ENCODE measurements around the gene ATP11B. TPM values are rescaled to one million over a fixed set of nuclear protein-coding genes. Genes with fewer than 3 reads are reported as not detected.

Gene ATP11B
- polyA plus RNA-seq, 2 of the 4 experiments (the other 2 are of a cell fraction): 10.1 to 17.2 TPM

- CTCF ChIA-PET: interaction anchor here (0.6 kb wide), 1 partner anchor 21 kb away, joined by 3 read pairs; no protein-coding TSS in a partner anchor
- POLR2A ChIA-PET: no interaction called here
- H3K4me1 ChIP-seq: peaks cover 16% of the 10 kb centered on the region
- 92% methylated on average over 3 of the region's 4 CpGs for WGBS (ENCODE audit: missing lambda C conversion rate)
- H3K4me3 ChIP-seq: no peak overlapping the region
- TF ChIP-seq HOXB13 (CRISPR knock-in tag; IDR thresholded peaks at IDR 0.05; ENCODE audit: low read depth) (no peak), CHD2 (IDR thresholded peaks at IDR 0.05; ENCODE audit: low read length, partially characterized antibody) (no peak), E2F6 (IDR thresholded peaks at IDR 0.05; ENCODE audit: borderline replicate concordance, low read depth) (no peak), NR3C1 (IDR thresholded peaks at IDR 0.05) (no peak), ELK1 (IDR thresholded peaks at IDR 0.05; ENCODE audit: low read depth, low read length) (no peak), ESRRA (IDR thresholded peaks at IDR 0.05; ENCODE audit: borderline replicate concordance, low read length) (no peak), MAFK (IDR thresholded peaks at IDR 0.05; ENCODE audit: partially characterized antibody) (no peak), KDM1A (IDR thresholded peaks at IDR 0.05; ENCODE audit: low read depth) (no peak), BHLHE40 (IDR thresholded peaks at IDR 0.05; ENCODE audit: low read depth, low read length) (no peak), PBX3 (IDR thresholded peaks at IDR 0.05) (no peak), ZNF302 (CRISPR knock-in tag; IDR thresholded peaks at IDR 0.05) (no peak), HES2 (IDR thresholded peaks at IDR 0.05) (no peak), ZC3H11A (IDR thresholded peaks at IDR 0.05) (no peak), MAX (IDR thresholded peaks at IDR 0.05) (no peak), KDM5A (IDR thresholded peaks at IDR 0.05) (no peak)
- DNase-seq (ENCODE audit: low read depth in 1 of 2, low spot score in 1 of 2) (no peak), ATAC-seq (no peak), FAIRE-seq (no peak)
- H3K9me3 ChIP-seq: no peaks in the 10 kb centered on the region
- H3K4me2 ChIP-seq: no peak overlapping the region
- H3K27ac ChIP-seq: no peak overlapping the region
Measured at GRCh38 chr3:182925330-182925943, 132.1 kb downstream of the ATP11B start.

GRCh38 chr3:182925944-182926337 is 132.6 kb downstream of the ATP11B start:
- POLR2A ChIA-PET: no interaction called here
- no peak for TF ChIP-seq FOXS1 (CRISPR knock-in tag; IDR thresholded peaks at IDR 0.05)
- TF ChIP-seq CHD4 (IDR thresholded peaks at IDR 0.05; ENCODE audit: borderline replicate concordance): no peak
- no peak for TF ChIP-seq KDM1A (IDR thresholded peaks at IDR 0.05; ENCODE audit: low read depth)
- no peak for TF ChIP-seq FOSL2 (IDR thresholded peaks at IDR 0.05)
- TF ChIP-seq FOSL2 (CRISPR knock-in tag; IDR thresholded peaks at IDR 0.05): no peak
- no peak for DNase-seq (ENCODE audit: low read depth in 1 of 2, low spot score in 1 of 2)
- no peak for ATAC-seq
- no peaks in the 10 kb centered on the region for H3K9me3 ChIP-seq
- H3K27ac ChIP-seq: no peak overlapping the region
- peaks cover 11% of the 10 kb centered on the region for H3K4me1 ChIP-seq
- WGBS (ENCODE audit: missing lambda C conversion rate): 98% methylated on average over 3 of the region's 3 CpGs
- CTCF ChIA-PET: no interaction called here
- no peak overlapping the region for H3K4me2 ChIP-seq
- FAIRE-seq: no peak
- H3K4me3 ChIP-seq: no peak overlapping the region

- DNase-seq (ENCODE audit: low read depth in 1 of 2, low spot score in 1 of 2) (no peak), FAIRE-seq (no peak), ATAC-seq (no peak)
- Histone ChIP-seq H3K27ac (no peak overlapping the region), H3K4me1 (no peaks in the 10 kb centered on the region), H3K4me2 (no peak overlapping the region), H3K9me3 (peaks cover 3% of the 10 kb centered on the region; the same call in 1 of the 3 replicates), H3K4me3 (no peak overlapping the region)
- WGBS (ENCODE audit: missing lambda C conversion rate): 82% methylated on average over 3 of the region's 3 CpGs
- TF ChIP-seq ATOH8 (CRISPR knock-in tag; IDR thresholded peaks at IDR 0.05; ENCODE audit: low read depth) (no peak), CBX8 (IDR thresholded peaks at IDR 0.05) (no peak), JUNB (IDR thresholded peaks at IDR 0.05) (no peak), ZSCAN20 (CRISPR knock-in tag; IDR thresholded peaks at IDR 0.05) (no peak), PBX3 (IDR thresholded peaks at IDR 0.05) (no peak), RCOR1 (IDR thresholded peaks at IDR 0.05; ENCODE audit: low read depth, low read length) (no peak), MAFK (IDR thresholded peaks at IDR 0.05; ENCODE audit: partially characterized antibody) (no peak), FOXS1 (CRISPR knock-in tag; IDR thresholded peaks at IDR 0.05) (no peak)
- ChIA-PET CTCF (interaction anchor here (1.9 kb wide), 1 partner anchor 222 kb away, joined by 4 read pairs; no protein-coding TSS in a partner anchor), POLR2A (no interaction called here)
Measured at GRCh38 chr3:182935803-182936202, 142.5 kb downstream of the ATP11B start.

Data from A549 (cell line).